Vagina (tissue), 2 donors: ENCODE results near the gene TAB2. TPM values are rescaled to one million over a fixed set of nuclear protein-coding genes. Genes with fewer than 3 reads are reported as not detected.

Source experiments
- DNase-seq, 2 donors: peaks; one replicate each; pipeline ENCODE4 v3.0.0-alpha.2; 2017; ENCODE audit errors: extremely low spot score in 2 of 2
- H3K27ac ChIP-seq: fragments of 200-600 bp; sonication (generic); one replicate; pipeline ENCODE4 v1.5.1; 2019
- H3K27me3 ChIP-seq: fragments of 200-600 bp; sonication (generic); one replicate; pipeline ENCODE4 v1.5.1; 2019
- H3K36me3 ChIP-seq, 2 donors: fragments of 200-600 bp; sonication (generic); one replicate each; pipeline ENCODE4 v1.5.1; 2017 to 2019
- H3K4me1 ChIP-seq: fragments of 200-600 bp; sonication (generic); one replicate; pipeline ENCODE4 v1.5.1; 2019
- H3K4me3 ChIP-seq, 2 donors: fragments of 200-600 bp; sonication (generic); 1 replicate in 1 of 2; 2 replicates in 1 of 2; pipeline ENCODE4 v1.5.1; 2016 to 2019
- H3K9me3 ChIP-seq: fragments of 200-600 bp; sonication (generic); one replicate; pipeline ENCODE4 v1.5.1; 2019
- CTCF ChIP-seq, 3 experiments: fragments of 450-650 bp in 2 of 3; fragments of 200-600 bp in 1 of 3; sonication (generic) in 1 of 3; IDR thresholded peaks; one replicate each; pipeline ENCODE4 v1.5.1; 2017 to 2019; ENCODE audit warnings: antibody characterized with exemption in 3 of 3, mild to moderate bottlenecking in 2 of 3, moderate library complexity in 2 of 3
- POLR2A ChIP-seq, 2 donors: fragments of 450-650 bp; IDR thresholded peaks; one replicate each; pipeline ENCODE4 v1.6.1; 2017; ENCODE audit warnings: antibody characterized with exemption in 2 of 2, mild to moderate bottlenecking in 2 of 2, moderate library complexity in 2 of 2
- POLR2AphosphoS5 ChIP-seq, 2 donors: sonication (generic); formaldehyde crosslinking; IDR thresholded peaks; one replicate each; pipeline ENCODE4 v1.9.0; 2017; ENCODE audit warnings: antibody characterized with exemption in 2 of 2, mild to moderate bottlenecking in 2 of 2, low read depth in 1 of 2; ENCODE audit not compliant: insufficient read depth in 1 of 2
- intact Hi-C: fragments of 100-400 bp; cut with DNase I; formaldehyde crosslinking; loops from one replicate; pipeline ENCODE4 v1.15.1; 2023
- total RNA-seq: library from RNA; depleted of rRNA; stranded (reverse); fragments of >200 nt; gene quantifications from one replicate; pipeline ENCODE4 v1.2.3, GENCODE V29; 2016

Gene TAB2
- total RNA-seq, 1 donor from 2014 or later = 80.5 TPM

GRCh38 chr6:149311293-149311692 lies 6.2 kb upstream of the TAB2 start:
- H3K4me3 ChIP-seq = no peak overlapping the region
- no peak overlapping the region for H3K27ac ChIP-seq
- DNase-seq = no peak
- no peaks in the 10 kb centered on the region for H3K36me3 ChIP-seq
- intact Hi-C loops = loop anchor here (10.0 kb wide), 1 partner anchor 204 kb away; no protein-coding TSS in a partner anchor
- TF ChIP-seq POLR2A (IDR thresholded peaks at IDR 0.05) = no peak
- peaks cover 5% of the 10 kb centered on the region for H3K4me1 ChIP-seq
- H3K27me3 ChIP-seq = no peaks in the 10 kb centered on the region
- no peaks in the 10 kb centered on the region for H3K9me3 ChIP-seq

DNA sequence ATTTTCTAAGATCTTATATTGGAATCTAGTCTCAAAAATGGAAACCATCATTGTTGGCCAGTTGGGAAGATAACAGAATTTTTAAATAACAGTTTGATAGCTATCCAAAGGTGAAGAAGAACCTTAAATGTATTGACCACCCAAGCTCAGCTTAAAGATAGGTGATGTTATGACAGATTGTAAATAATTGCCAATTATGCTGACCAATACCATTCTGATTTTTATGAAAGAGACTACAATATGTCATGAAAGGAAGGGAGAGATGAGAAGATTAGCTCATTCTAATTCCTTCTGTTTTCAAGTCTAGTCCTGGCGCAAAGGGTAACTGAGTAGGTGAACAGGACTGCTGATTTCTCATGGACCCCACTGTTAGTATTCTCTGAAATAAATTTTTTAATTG lies 5.7 kb upstream of the TAB2 start:
- intact Hi-C loops = loop anchor here (10.0 kb wide), 1 partner anchor 203 kb away; no protein-coding TSS in a partner anchor
- Histone ChIP-seq H3K27ac (no peak overlapping the region), H3K9me3 (no peaks in the 10 kb centered on the region), H3K27me3 (no peaks in the 10 kb centered on the region), H3K36me3 (no peaks in the 10 kb centered on the region), H3K4me1 (peaks cover 6% of the 10 kb centered on the region), H3K4me3 (no peak overlapping the region)
- DNase-seq = no peak
- TF ChIP-seq POLR2A (IDR thresholded peaks at IDR 0.05) = no peak

DNA sequence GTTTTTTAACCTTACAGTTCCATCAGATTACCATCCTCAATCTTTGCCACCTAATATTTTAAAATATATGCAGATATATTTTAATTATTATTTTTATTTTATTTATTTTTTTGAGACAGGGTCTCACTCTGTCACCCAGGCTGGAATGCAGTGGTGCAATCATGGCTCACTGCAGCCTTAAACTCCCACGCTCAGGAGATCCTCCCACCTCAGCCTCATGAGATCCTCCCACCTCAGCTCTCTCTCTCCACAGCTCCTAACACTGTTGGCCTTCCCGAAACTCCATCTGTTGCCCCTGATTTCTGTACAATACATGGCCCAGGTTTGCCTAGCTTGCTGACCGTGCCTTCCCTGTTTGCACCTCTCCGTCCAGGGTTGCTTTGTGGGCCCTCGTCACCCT lies 4.4 kb upstream of the TAB2 start:
- Histone ChIP-seq H3K9me3 (no peaks in the 10 kb centered on the region), H3K4me3 (no peak overlapping the region), H3K4me1 (peaks cover 6% of the 10 kb centered on the region), H3K36me3 (no peaks in the 10 kb centered on the region), H3K27ac (no peak overlapping the region), H3K27me3 (no peaks in the 10 kb centered on the region)
- no peak for DNase-seq
- TF ChIP-seq POLR2A (IDR thresholded peaks at IDR 0.05) (no peak), CTCF (IDR thresholded peaks at IDR 0.05) (no peak), POLR2AphosphoS5 (IDR thresholded peaks at IDR 0.05; ENCODE audit: insufficient read depth in 1 of 2, low read depth in 1 of 2) (no peak)
- intact Hi-C loops = loop anchor here (10.0 kb wide), 1 partner anchor 202 kb away; no protein-coding TSS in a partner anchor

GRCh38 chr6:149313861-149314260 lies 3.7 kb upstream of the TAB2 start:
- no peaks in the 10 kb centered on the region for H3K36me3 ChIP-seq
- H3K9me3 ChIP-seq = no peaks in the 10 kb centered on the region
- H3K27ac ChIP-seq = no peak overlapping the region
- no peak for TF ChIP-seq POLR2AphosphoS5 (IDR thresholded peaks at IDR 0.05; ENCODE audit: insufficient read depth in 1 of 2, low read depth in 1 of 2)
- TF ChIP-seq CTCF (IDR thresholded peaks at IDR 0.05) = no peak
- no peak for TF ChIP-seq POLR2A (IDR thresholded peaks at IDR 0.05)
- intact Hi-C loops = loop anchor here (10.0 kb wide), 1 partner anchor 201 kb away; no protein-coding TSS in a partner anchor
- no peak overlapping the region for H3K4me3 ChIP-seq
- H3K4me1 ChIP-seq = peaks cover 6% of the 10 kb centered on the region
- H3K27me3 ChIP-seq = no peaks in the 10 kb centered on the region
- no peak for DNase-seq

DNA sequence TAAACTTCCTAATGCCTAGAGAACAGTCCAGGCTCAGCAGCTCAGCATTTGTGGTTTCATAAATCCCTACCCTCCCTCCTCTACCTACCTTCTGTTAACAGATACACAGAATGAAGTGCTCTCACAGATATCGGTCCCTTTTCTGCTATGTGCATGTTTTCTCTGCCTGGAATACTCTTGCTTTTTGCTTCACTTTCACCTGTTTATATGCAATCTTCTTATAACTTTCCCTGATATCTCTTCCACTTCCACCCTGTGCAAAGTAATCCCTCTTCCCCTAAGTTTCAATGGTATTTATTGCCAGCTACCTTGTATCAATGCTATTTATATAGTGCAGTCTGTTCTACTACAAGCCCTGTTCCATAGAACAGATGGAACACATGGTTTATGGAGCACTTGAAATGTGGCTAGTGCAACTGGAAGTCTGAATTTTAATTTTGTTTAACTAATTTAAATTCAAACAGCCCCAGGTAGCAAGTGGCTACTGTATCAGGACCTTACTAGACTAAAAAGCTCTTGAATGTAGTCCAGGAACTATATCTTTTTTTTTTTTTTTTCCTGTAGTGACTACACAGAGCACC lies 3.1 kb upstream of the TAB2 start:
- H3K4me1 ChIP-seq = peaks cover 11% of the 10 kb centered on the region
- H3K9me3 ChIP-seq = no peaks in the 10 kb centered on the region
- no peak overlapping the region for H3K27ac ChIP-seq
- H3K4me3 ChIP-seq = no peak overlapping the region
- H3K27me3 ChIP-seq = no peaks in the 10 kb centered on the region
- no peak for DNase-seq
- no peaks in the 10 kb centered on the region for H3K36me3 ChIP-seq
- no peak for TF ChIP-seq CTCF (IDR thresholded peaks at IDR 0.05)
- TF ChIP-seq POLR2AphosphoS5 (IDR thresholded peaks at IDR 0.05; ENCODE audit: insufficient read depth in 1 of 2, low read depth in 1 of 2) = no peak
- no peak for TF ChIP-seq POLR2A (IDR thresholded peaks at IDR 0.05)
- intact Hi-C loops = loop anchor here (10.0 kb wide), 1 partner anchor 200 kb away; no protein-coding TSS in a partner anchor

GRCh38 chr6:149316108-149316727 lies 1.3 kb upstream of the TAB2 start:
- intact Hi-C loops = loop anchor here (10.0 kb wide), 1 partner anchor 199 kb away; no protein-coding TSS in a partner anchor
- DNase-seq = no peak
- H3K27ac ChIP-seq = peak overlapping the region; percentile 91
- peaks cover 29% of the 10 kb centered on the region for H3K4me1 ChIP-seq
- peak overlapping the region; percentile 56 to 98 for H3K4me3 ChIP-seq
- H3K36me3 ChIP-seq = no peaks in the 10 kb centered on the region
- TF ChIP-seq POLR2AphosphoS5 (IDR thresholded peaks at IDR 0.05; ENCODE audit: insufficient read depth in 1 of 2, low read depth in 1 of 2) (no peak), POLR2A (IDR thresholded peaks at IDR 0.05) (no peak), CTCF (IDR thresholded peaks at IDR 0.05) (no peak)
- H3K27me3 ChIP-seq = no peaks in the 10 kb centered on the region
- no peaks in the 10 kb centered on the region for H3K9me3 ChIP-seq
